Glomerular endothelial cell (primary cell): ENCODE data around the gene RBBP4. TPM values are rescaled to one million over a fixed set of nuclear protein-coding genes. Genes with fewer than 3 reads are reported as not detected.
"Not testable (repeated sequence)": the region's sequence is repeated elsewhere in the genome, so short reads cannot be mapped to it uniquely, and the experiment has no call there.

Experiments
- DNase-seq: peaks from one replicate; pipeline ENCODE4 v3.0.0-alpha.2; 2011; ENCODE audit warnings: low read depth, low spot score; ENCODE audit errors: extremely low read depth
- total RNA-seq: library from RNA; depleted of rRNA; stranded (reverse); fragments of >200 nt; gene quantifications from 2 replicates; pipeline ENCODE4 v1.2.3, GENCODE V29; 2015

The RBBP4 gene
- total RNA-seq, 1 donor from 2014 or later = 182 TPM

DNA sequence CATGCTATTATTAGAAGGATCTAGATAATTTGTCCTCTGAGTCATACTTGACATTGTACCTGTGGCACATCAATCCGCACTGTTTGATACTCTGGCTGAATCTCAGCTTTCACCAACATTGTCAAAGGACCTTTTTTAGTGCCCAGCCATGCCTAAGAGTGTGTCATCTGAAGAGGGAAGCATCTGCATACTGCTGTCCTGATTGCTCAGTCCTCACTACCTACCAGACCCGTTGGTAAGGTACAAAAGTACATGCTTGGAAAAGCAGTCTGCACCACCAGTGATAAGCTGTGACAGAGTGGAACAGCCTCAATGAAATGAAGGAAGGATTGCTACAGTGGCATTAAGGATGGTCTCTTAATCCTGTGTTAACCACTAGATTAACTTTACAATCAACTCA lies 34.5 kb downstream of the RBBP4 start:
- DNase-seq = no peak

DNA sequence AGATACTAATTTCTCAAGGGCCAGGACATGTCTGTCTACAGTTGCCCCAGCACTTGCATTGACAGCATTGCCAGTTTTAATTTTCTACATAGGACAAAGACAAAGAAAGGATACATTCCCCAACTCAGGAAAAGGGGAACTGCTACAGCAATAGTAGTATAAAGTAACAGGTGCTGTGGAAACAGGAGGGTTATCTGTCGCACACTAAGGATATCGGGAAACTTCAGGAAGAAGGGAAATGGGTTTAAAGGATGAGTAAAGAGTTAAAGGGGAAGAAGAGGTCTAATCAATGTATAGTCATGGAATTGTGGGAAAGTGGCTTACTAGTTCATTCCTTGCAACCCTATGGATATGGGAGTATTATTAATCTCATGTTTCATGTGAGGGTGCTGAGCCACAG lies 35.4 kb downstream of the RBBP4 start:
- no peak for DNase-seq

DNA sequence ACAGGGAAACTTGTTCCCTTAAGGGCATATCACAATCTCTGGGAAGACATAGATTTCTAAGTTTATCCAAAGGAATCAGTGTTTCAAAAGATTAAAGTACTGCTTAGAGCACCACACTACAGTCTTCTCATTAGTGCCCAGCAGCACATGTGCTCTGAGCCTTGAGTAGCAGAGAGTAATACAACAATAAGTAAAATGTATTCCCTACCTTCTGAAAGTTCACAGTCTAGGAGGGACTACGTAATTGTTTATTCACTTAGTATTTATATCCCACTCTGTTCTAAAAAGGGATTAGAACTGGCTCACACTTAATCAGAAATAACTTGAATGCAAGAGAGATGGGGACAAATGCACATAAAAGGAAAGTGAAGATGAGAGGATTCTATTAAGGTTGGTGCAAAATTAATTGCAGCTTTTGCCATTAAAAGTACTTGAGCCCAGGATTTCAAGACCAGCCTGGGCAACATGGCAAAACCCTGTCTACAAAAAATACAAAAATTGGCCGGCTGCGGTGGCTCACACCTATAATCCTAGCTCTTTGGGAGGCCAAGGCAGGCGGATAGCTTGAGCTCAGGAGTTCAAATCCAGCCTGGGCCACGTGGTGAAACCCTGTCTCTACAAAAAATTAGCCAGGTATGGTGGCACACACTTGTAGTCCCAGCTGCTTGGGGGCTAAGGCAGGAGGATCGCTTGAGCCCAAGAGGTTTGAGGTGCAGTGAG lies 42.6 kb downstream of the RBBP4 start:
- DNase-seq = no peak

DNA sequence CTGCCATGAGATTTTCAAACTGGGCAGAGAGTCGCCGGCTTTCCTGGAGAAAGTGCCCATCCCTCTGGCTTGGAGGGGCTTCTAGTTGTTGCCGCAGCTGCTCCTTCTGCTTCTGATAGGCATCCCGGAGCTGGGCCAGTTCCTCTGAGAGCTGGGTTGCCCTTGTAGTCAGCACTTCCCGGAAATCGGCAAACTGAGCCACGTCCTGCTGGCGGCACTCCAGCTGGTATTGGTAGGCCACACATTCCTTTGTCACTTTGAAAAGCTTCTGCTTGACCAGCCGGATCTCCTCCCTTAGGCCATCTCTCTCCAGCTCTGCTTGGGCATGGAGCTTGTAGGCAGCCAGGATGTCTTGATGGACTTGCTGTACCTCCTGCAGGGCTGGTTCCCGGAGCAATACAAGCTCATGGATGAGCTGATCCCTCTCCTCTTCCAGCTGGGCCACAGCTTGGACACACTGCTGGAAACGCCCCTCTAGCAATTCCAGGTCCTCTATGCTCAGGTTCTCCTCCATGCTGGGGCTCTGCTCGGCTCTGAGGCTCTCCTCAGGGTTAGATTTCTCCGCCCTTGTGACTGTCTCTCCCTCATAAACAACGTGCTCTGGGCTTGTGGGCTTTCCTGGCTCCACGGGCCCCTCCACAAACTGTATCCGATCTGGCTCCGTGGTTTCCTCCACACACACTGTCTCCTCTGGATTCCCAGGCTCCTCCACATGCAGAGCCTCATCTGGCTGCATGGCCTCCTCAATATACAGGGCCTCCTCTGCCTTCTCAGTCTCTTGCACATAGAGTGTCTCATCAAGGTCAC lies 44.3 kb downstream of the RBBP4 start:
- DNase-seq = no peak

DNA sequence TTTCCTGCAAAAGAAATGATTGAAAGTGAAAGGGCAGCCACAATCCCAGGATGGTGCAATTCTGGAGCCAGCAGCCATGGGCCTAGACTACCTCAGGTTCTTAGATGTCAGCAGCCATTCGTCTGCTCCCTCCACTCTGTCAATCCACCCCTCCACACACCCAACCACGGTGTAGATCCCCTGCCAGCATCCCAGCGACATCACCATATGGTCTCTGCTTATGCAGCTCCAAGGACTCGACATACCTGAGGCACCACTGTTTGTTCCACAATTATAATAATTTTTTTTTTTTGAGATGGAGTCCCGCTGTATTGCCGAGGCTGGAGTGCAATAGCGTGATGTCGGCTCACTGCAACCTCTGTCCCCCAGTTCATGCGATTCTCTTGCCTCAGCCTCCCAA lies 45.0 kb downstream of the RBBP4 start:
- no peak for DNase-seq

DNA sequence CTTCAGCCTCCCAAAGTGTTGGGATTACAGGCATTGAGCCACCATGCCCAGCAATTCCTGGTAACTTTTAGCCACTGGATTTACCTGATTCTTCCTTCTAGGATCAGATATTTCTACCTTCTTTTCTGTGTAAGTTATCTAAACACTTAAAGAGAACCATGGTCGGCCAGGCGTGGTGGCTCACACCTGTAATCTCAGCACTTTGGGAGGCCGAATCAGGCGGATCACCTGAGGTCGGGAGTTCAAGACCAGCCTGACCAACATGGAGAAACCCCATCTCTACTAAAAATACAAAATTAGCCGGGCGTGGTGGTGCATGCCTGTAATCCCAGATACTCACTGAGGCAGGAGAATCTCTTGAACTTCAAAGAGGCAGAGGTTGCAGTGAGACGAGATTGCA lies 46.0 kb downstream of the RBBP4 start:
- DNase-seq = not testable (repeated sequence)

DNA sequence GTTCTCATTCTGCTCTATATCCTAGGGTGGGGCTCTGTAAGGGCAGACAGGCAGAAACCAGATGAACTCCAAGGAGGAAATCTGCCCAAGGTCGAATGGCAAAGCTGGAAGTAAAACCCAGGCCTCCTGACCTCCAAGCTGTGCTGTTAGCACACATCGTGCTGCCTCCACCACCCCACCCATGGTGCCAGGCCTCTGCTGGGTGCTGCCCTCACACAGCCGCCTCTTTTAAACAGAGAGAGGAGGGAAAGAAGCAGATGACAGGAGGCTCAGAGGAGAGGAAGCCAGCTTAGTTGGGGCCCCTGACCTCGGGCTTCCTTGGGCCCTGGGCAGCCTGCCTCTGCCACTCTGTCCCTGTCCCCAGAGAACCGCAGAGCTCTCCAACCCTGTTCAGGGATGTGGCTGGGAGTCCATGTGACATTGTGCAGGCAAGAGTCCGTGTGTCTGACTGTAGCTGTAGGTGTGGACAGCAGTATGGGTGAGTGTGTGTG lies 50.5 kb downstream of the RBBP4 start:
- DNase-seq = no peak

DNA sequence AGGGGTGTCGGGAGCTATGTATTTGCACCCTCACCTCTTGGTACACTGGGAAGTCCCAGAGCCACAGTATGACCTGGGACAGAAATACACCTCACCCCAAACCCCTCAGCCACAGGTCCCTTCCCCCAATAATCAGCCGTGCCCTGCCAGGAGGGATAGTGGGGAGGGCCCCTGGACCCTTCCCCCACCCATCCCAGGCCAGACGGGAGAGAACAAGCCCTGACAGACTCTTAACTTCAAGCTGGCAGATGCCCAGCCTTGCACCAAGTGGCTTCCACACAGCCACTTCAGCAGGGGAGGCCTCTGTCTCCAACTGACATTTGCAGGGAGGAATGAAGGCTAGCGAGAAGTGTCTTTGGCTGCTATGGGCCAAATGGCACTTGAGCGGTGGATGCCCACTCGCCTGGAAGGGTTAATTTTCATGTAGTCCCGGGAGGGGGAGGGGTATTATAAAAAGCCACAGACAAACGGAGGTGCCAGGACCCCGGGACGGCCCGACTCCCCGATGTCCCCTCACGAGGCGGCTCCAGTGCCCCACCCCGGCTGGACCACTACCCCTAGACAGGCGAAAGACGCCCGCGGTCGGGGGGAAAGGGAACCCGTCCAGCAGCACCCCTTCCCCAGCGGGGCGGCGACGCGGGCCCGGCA lies 51.1 kb downstream of the RBBP4 start:
- no peak for DNase-seq

DNA sequence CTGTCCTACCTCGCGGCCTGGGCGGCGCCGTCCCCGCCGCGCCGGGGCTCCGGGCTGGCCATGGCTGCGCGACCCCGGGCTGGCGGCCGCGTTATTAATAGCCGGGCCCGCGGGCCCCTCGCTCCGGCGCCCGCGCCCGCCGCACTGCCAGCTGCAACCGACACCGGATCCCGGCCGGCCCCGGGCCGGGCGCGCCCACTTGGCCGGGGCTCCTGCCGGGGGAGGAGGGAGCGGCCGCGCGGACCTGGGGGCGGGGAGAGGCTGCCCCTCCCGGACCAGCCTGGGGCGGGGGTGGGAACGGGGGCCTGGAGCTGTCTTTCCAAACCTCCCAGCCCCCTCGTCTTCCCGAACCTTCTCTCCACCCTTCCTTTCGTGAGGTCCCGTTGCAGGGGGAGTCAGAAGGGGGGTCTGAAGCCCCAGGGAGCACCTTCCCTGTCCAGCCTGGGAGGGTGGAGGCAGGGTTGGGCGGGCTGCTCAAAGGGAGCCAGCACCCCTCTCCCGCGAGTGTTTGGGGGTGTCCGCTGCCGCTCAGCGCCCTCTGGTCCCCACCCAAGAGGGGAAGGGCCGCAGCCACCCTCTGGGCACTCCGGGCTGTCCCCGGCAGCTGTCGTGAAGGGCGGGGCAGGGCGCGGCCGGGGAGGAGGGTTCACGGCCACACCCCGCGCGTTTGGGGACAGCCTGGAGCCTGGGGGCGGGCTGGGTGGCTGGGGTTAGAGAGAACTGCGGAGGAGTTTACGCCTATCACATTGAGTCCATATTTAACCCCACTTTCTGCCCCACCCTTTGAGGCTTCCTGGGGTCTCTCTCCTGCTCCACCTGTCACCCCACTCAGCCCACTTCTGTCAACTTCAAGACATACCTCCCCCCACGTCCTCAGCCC lies 51.8 kb downstream of the RBBP4 start, which contains the start of gene SYNC:
Gene SYNC, minus strand, starts transcription at position 172 of the 880 bp plus-strand sequence. Its CDS starts 110 bp downstream, at position 62.
- no peak for DNase-seq

DNA sequence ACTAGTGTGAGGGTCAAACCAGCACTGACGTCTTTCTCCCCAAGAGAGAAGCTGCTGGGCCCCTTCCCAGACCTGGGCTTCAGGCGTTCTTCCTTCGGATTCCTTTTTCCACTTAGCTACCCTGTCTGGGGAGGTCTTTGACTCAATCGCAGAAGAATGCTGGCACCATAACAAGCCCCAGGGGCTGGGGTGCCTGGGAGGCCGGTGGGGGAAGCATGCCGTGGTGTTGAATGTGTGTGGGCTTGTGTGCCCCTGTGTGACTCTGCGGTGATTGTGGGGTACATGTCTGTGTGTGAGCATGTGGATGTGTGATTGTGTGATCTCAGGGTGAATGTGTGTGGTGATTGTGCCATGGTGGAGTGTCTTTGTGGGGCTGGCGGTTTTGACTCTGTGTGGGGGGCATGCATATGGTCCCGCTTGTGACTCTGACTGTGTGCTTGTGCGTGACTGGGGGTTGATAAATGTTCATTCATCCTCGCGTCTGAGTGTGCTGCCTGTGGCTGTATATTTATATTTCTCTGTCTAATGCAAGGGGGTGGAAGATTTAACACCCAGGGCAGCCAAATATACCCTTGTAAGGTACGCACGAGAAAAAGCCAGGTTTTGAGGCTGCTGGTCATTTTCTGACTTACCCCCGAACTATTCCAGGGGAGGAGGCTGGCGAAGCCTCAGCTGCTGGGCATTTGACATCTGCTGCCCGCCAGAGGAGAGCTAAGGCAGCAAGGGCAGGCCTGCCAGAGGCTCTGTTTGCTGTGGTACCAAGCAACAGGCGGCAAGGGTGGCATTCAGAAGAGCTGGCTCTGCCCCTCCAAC lies 52.7 kb downstream of the RBBP4 start:
- DNase-seq = no peak

DNA sequence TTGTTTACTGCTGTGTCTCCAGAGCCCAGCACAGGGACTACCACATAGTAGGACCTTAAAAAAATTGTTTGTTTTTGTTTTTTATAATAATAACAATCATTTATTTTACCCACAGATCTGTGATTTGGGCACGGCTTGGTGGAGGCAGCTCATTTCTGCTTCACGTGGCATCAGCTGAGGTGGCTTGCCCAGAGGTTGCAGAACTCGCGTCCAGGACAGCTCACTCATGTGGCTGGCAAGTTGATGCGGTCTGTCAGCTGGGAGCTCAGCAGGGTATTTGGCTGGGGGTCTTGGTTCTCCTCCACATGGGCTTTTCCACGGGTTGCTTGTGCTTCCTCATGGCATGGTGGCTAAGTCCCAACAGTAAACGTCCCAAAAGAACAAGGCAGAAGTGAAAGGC lies 54.5 kb downstream of the RBBP4 start:
- DNase-seq = no peak

DNA sequence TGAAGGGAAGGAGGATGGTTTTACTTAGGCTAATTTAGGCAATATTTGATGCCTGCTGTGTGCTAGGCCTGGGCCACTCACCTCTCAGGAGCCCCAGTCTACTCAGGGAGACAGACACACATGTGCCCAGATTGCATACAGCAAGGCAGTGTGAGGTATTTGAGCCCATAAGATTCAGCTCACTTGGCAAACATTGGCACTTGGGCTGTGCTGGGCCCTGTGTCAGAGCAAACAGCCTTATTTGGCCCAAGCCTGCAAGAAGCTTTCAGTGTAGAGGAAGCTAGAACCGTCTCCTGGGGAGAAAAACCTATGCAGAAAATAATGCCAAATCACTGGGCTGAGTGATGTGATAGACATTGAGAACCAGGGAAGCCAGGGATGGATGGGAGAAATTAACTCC lies 55.5 kb downstream of the RBBP4 start:
- no peak for DNase-seq

DNA sequence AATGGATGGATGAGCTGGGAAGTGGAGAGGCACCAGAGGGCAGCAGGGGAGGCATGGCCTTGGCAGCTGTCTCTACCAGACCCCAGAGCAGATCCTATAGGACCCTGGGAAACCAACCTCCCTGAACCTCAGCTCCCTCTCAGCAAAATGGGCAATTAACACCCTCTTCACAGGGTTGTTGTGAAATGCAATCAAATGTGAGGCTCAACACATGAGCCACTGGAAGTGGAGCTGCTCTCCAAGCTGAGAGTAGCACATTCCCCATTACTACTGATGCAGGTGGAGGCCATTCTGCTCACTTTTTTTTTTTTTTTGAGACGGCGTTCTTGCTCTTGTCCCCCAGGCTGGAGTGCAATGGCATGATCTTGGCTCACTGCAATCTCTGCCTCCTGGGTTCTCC lies 58.1 kb downstream of the RBBP4 start:
- no peak for DNase-seq

DNA sequence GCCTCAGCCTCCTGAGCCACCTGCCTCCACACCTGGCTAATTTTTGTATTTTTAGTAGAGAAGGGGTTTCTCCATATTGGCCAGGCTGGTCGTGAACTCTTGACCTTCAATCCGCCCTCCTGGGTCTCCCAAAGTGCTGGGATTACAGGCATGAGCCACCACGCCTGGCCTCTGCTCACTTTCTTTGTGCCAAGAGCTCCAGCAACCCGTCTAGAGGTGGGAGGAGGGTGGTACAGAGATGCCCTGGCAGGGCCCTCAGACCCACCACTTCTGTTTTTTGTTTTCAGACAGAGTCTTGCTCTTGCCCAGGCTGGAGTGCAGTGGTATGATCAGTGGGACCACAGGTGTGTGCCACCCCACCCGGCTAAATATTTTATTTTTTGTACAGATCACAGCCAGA lies 58.5 kb downstream of the RBBP4 start:
- no peak for DNase-seq

DNA sequence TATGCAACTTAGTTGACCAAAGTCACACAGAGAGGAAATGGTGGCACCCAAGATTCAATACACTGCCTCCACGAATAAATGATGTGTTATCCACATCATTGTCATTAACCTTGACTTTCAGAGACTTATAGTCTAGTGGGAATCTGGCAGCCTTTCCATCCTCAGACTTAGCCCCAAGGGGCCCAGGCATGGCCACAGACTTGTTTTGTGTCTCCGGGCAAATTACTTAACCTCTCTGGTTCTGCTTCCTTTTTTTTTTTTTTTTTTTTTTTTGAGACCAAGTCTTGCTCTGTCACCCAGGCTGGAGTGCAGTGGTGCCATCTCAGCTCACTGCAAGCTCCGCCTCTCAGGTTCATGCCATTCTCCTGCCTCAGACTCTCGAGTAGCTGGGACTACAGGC lies 60.2 kb downstream of the RBBP4 start:
- DNase-seq = not testable (repeated sequence)

DNA sequence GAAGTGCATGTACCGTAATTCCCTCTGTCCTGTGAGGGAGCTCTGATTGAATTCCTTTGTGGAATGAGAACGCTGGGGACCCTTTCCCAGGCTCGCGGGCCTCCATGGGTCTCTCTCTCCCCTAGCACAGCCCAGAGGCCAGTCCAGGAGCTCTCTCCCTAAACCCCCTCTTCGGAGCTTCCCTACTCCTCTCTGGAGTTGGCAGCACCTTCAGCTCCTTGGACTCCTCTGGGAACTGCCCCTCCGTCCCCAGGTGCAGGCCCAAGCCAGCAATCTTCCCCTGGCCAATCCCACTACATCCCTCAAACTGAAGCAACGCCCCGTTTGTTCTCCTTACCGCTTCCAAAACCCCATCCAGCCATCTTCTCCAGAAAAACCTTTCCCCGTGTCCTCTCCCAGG lies 62.1 kb downstream of the RBBP4 start:
- no peak for DNase-seq

DNA sequence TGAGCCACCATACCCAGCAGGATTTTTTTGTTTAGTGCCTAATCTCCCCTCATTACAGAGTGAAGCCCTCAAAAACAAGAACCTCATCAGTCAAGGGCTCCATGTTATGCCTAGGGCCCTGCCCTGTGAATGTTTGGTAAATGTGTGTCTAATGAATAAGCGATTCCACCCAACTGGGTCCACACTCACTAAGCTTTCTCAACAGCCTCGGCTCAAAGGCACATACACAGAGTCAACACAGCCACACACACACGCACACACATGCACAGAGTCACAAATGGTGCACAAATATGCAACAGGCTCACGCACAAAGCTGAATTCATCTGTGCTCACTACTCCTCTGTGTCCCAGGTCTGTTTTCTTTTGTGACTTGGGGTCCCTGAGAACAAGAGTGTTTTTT lies 63.3 kb downstream of the RBBP4 start:
- DNase-seq = no peak

DNA sequence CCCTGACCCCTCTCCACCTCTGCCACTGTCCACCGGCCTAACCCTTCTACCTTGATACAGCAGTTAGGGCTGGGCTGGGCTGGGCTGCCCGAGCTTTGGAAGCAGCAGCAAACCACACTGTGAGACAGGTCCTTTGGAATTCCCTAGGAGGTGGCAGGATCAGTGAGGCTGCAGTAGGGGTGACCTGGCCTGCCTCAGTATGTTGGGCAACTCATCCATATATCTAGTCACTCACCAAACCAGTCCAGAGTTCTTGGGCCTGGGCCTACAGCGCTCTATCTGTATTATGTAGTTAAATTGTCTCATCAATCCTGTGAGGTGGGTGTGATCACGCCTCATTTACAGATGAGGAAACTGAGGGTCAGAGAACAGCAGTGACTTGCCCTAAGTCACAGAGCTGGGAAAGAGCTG lies 64.9 kb downstream of the RBBP4 start:
- DNase-seq = no peak

DNA sequence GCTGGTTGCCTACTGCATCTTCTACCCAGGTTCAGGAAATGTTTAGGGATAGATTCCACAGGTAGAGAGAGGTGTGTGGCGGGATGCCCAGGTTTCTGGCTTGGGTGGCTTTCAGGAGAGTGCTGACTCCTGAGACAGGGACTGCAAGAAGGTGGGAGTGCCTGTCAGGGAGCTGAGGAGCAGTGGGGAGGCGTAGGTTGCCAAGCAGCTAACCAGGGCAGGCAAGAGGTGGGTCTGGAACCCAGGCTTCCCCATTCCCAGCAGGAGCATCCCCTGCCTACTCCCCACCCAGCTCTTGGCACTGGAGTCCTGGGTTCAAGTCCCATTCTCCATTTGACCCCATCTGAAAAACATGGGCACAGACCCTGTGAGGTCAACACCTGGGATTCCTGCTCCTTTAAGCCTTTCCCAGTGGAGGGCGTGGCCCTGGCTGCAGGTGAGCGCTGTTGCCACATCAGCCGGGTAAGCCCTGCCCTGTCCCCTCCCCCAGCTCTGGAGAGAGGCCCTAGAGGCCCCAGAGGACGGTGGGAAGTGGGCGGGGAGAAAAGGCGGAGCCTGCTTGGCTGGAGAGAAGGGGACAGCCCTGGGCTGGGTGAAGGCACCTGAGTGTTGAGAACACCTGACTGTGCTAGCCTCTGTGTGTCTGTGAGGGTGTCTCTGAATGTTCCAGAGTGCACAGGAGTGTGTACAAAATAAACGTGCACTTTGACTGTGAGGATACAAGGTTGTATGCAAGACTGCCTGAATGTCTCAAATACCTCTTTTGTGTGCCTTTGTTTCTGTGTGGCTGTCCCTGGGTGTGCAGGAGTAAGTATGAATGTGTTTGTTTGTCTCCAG lies 65.5 kb downstream of the RBBP4 start:
- no peak for DNase-seq
